Gastrocnemius medialis (tissue), 4 donors: ENCODE results near the gene ASB10.

ENCODE experiments used
- POLR2A ChIP-seq, 2 donors: fragments of 450-650 bp; IDR thresholded peaks; one replicate each; pipeline ENCODE4 v1.6.1; 2017; ENCODE audit warnings: antibody characterized with exemption in 2 of 2, mild to moderate bottlenecking in 2 of 2, moderate library complexity in 2 of 2
- TF ChIP-seq, protein P1 (sequence below), 5 experiments: fragments of 450-650 bp in 3 of 5; fragments of 200-600 bp in 2 of 5; sonication (generic) in 2 of 5; IDR thresholded peaks in 4 of 5; conservative IDR thresholded peaks in 1 of 5; 1 replicate in 4 of 5; 2 replicates in 1 of 5; pipeline ENCODE4 v1.5.1; 2016 to 2019; ENCODE audit warnings: antibody characterized with exemption in 5 of 5, mild to moderate bottlenecking in 3 of 5, moderate library complexity in 3 of 5

DNA sequence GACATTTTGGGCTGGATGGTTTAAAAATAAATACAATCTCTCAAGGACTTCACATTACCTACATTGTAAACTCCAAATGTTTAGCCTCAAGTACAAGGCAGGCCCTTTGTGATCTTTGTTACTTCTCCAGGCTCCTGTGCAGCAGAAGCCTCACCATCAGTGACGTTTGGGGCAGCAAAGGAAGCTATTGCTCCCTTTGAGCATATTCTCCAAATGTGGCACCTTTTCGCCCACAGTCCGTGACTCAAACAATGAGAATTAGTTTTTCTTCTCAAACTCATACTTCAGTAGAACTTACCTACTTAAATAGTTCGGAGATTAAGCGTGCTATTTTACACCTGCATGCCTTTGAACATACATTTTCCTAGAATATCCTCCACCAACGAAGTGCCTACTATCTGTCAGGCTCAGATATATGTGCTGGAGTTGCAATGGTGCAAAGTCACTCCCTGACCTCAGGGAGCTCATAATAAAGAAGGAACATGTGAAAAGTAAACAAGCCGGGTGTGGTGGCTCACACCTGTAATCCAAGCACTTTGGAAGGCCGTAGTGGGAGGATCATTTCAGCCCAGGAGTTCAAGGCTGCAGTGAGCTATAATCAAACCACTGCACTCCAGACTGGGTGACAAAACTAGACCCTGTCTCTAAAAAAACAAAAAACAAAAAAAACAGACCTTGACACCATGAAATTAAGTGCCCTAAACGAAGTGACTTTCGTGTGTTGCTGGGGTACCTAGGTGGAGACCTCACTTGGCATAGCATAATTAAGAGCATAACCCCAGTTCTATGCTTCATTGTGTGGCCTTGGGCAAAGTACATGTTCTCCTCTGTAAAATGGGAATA is 41.2 kb upstream of the ASB10 start:
- no peak for TF ChIP-seq POLR2A (IDR thresholded peaks at IDR 0.05)
- TF ChIP-seq, protein P1, sequence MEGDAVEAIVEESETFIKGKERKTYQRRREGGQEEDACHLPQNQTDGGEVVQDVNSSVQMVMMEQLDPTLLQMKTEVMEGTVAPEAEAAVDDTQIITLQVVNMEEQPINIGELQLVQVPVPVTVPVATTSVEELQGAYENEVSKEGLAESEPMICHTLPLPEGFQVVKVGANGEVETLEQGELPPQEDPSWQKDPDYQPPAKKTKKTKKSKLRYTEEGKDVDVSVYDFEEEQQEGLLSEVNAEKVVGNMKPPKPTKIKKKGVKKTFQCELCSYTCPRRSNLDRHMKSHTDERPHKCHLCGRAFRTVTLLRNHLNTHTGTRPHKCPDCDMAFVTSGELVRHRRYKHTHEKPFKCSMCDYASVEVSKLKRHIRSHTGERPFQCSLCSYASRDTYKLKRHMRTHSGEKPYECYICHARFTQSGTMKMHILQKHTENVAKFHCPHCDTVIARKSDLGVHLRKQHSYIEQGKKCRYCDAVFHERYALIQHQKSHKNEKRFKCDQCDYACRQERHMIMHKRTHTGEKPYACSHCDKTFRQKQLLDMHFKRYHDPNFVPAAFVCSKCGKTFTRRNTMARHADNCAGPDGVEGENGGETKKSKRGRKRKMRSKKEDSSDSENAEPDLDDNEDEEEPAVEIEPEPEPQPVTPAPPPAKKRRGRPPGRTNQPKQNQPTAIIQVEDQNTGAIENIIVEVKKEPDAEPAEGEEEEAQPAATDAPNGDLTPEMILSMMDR (IDR thresholded peaks at IDR 0.05 in 4 of 5, conservative IDR thresholded peaks at IDR 0.05 in 1 of 5) = no peak
